MM.1S (cell line): ENCODE data around the gene WNK1.

ENCODE experiments used
- DNase-seq: peaks from one replicate; pipeline ENCODE4 v3.0.0-alpha.2; 2015
- H2AFZ ChIP-seq: fragments of 300-600 bp; sonication (generic); 2 replicates; pipeline ENCODE4 v1.6.0; 2016; ENCODE audit warnings: antibody characterized with exemption, low read length
- H3F3A ChIP-seq: fragments of 300-600 bp; sonication (generic); 2 replicates; pipeline ENCODE4 v1.6.1; 2016; ENCODE audit warnings: mild to moderate bottlenecking, antibody characterized with exemption, low read length, moderate library complexity, mixed read lengths; ENCODE audit not compliant: insufficient read depth
- H3K27ac ChIP-seq: fragments of 300-600 bp; sonication (generic); 2 replicates; pipeline ENCODE4 v1.5.1; 2016; ENCODE audit warnings: mild to moderate bottlenecking, low read length
- H3K27me3 ChIP-seq: fragments of 300-600 bp; sonication (generic); replicated peaks from 2 replicates; pipeline ENCODE4 v1.6.0; 2016; ENCODE audit warnings: low read length; ENCODE audit not compliant: insufficient read depth
- H3K36me3 ChIP-seq: fragments of 300-600 bp; sonication (generic); replicated peaks from 2 replicates; pipeline ENCODE4 v1.6.1; 2016; ENCODE audit warnings: mild to moderate bottlenecking, low read length, mixed read lengths; ENCODE audit not compliant: insufficient read depth
- H3K4me1 ChIP-seq: fragments of 300-600 bp; sonication (generic); 2 replicates; pipeline ENCODE4 v1.6.1; 2016; ENCODE audit warnings: low read length, mixed read lengths
- H3K4me2 ChIP-seq: fragments of 300-600 bp; sonication (generic); 2 replicates; pipeline ENCODE4 v1.6.0; 2016; ENCODE audit warnings: low read depth, low read length
- H3K4me3 ChIP-seq: fragments of 300-600 bp; sonication (generic); 2 replicates; pipeline ENCODE4 v1.5.1; 2016; ENCODE audit warnings: low read length, mixed read lengths
- H3K79me2 ChIP-seq: fragments of 300-600 bp; sonication (generic); 2 replicates; pipeline ENCODE4 v1.6.1; 2016; ENCODE audit warnings: mixed run types, low read length, mixed read lengths
- H3K9ac ChIP-seq: fragments of 300-600 bp; sonication (generic); 2 replicates; pipeline ENCODE4 v1.6.1; 2016; ENCODE audit warnings: low read length, mixed read lengths
- H3K9me2 ChIP-seq: fragments of 300-600 bp; sonication (generic); replicated peaks from 2 replicates; pipeline ENCODE4 v1.6.1; 2016; ENCODE audit warnings: mild to moderate bottlenecking, low read length, mixed read lengths; ENCODE audit not compliant: insufficient read depth
- H3K9me3 ChIP-seq: fragments of 300-600 bp; sonication (generic); replicated peaks from 2 replicates; pipeline ENCODE4 v1.6.1; 2016; ENCODE audit warnings: mild to moderate bottlenecking, low read length, mixed read lengths; ENCODE audit not compliant: insufficient read depth
- H4K20me1 ChIP-seq: fragments of 300-600 bp; sonication (generic); 2 replicates; pipeline ENCODE4 v1.6.1; 2016; ENCODE audit warnings: mild to moderate bottlenecking, low read length, moderate library complexity, mixed read lengths; ENCODE audit not compliant: insufficient read depth
- EZH2 ChIP-seq: fragments of 300-600 bp; sonication (generic); optimal IDR thresholded peaks from 2 replicates; pipeline ENCODE3; 2017; ENCODE audit warnings: low read depth, mild to moderate bottlenecking, antibody characterized with exemption, low read length, mixed read lengths
- EZH2phosphoT487 ChIP-seq: fragments of 300-600 bp; sonication (generic); IDR thresholded peaks from 2 replicates; pipeline ENCODE4 v1.6.1; 2018; ENCODE audit warnings: antibody characterized with exemption, low read length
- TF ChIP-seq, protein P1 (sequence below): fragments of 300-600 bp; sonication (generic); IDR thresholded peaks from 2 replicates; pipeline ENCODE4 v1.5.1; 2016; ENCODE audit warnings: antibody characterized with exemption, low read length, mixed read lengths

The WNK1 gene

DNA sequence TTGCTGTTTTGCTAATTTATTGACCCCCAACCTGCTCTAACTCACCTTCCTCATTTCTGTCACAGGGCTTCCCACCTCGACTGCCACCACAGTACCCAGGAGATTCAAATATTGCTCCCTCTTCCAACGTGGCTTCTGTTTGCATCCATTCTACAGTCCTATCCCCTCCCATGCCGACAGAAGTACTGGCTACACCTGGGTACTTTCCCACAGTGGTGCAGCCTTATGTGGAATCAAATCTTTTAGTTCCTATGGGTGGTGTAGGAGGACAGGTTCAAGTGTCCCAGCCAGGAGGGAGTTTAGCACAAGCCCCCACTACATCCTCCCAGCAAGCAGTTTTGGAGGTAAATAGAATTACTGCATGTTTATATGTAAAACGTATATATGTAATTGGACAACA, 128.3 kb downstream of the WNK1 start:
- no peak for TF ChIP-seq EZH2
- TF ChIP-seq, protein P1, sequence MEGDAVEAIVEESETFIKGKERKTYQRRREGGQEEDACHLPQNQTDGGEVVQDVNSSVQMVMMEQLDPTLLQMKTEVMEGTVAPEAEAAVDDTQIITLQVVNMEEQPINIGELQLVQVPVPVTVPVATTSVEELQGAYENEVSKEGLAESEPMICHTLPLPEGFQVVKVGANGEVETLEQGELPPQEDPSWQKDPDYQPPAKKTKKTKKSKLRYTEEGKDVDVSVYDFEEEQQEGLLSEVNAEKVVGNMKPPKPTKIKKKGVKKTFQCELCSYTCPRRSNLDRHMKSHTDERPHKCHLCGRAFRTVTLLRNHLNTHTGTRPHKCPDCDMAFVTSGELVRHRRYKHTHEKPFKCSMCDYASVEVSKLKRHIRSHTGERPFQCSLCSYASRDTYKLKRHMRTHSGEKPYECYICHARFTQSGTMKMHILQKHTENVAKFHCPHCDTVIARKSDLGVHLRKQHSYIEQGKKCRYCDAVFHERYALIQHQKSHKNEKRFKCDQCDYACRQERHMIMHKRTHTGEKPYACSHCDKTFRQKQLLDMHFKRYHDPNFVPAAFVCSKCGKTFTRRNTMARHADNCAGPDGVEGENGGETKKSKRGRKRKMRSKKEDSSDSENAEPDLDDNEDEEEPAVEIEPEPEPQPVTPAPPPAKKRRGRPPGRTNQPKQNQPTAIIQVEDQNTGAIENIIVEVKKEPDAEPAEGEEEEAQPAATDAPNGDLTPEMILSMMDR, result no peak
- no peak for TF ChIP-seq EZH2phosphoT487
- Histone ChIP-seq H4K20me1 (no peaks in the 10 kb centered on the region), H3K4me3 (no peak overlapping the region), H3K4me2 (no peak overlapping the region), H3K9me2 (no peaks in the 10 kb centered on the region), H3K27ac (no peak overlapping the region), H3F3A (no peaks in the 10 kb centered on the region), H3K9me3 (no peaks in the 10 kb centered on the region), H3K9ac (no peak overlapping the region), H3K79me2 (no peaks in the 10 kb centered on the region), H2AFZ (no peak overlapping the region), H3K36me3 (peaks cover 16% of the 10 kb centered on the region), H3K4me1 (peaks cover 15% of the 10 kb centered on the region), H3K27me3 (no peaks in the 10 kb centered on the region)
- DNase-seq, result no peak

DNA sequence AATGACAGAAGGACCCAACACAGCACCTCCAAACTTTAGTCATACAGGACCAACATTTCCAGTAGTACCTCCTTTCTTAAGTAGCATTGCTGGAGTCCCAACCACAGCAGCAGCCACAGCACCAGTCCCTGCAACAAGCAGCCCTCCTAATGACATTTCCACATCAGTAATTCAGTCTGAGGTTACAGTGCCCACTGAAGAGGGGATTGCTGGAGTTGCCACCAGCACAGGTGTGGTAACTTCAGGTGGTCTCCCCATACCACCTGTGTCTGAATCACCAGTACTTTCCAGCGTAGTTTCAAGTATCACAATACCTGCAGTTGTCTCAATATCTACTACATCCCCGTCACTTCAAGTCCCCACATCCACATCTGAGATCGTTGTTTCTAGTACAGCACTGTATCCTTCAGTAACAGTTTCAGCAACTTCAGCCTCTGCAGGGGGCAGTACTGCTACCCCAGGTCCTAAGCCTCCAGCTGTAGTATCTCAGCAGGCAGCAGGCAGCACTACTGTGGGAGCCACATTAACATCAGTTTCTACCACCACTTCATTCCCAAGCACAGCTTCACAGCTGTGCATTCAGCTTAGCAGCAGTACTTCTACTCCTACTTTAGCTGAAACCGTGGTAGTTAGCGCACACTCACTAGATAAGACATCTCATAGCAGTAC, 132.5 kb downstream of the WNK1 start:
- no peaks in the 10 kb centered on the region for H3K27me3 ChIP-seq
- no peak overlapping the region for H3K4me2 ChIP-seq
- no peak overlapping the region for H3K4me3 ChIP-seq

DNA sequence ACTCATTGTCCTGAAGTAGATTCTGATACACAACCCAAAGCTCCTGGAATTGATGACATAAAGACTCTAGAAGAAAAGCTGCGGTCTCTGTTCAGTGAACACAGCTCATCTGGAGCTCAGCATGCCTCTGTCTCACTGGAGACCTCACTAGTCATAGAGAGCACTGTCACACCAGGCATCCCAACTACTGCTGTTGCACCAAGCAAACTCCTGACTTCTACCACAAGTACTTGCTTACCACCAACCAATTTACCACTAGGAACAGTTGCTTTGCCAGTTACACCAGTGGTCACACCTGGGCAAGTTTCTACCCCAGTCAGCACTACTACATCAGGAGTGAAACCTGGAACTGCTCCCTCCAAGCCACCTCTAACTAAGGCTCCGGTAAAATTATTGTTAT, 133.3 kb downstream of the WNK1 start:
- H3K4me3 ChIP-seq, result no peak overlapping the region
- H4K20me1 ChIP-seq, result no peaks in the 10 kb centered on the region
- no peak overlapping the region for H3K4me2 ChIP-seq
- TF ChIP-seq EZH2, result no peak
- no peak for TF ChIP-seq EZH2phosphoT487
- TF ChIP-seq, protein P1, result no peak
- peaks cover 17% of the 10 kb centered on the region for H3K36me3 ChIP-seq
- no peak overlapping the region for H3K9ac ChIP-seq
- peaks cover 15% of the 10 kb centered on the region for H3K4me1 ChIP-seq
- DNase-seq, result peak; percentile 48
- no peaks in the 10 kb centered on the region for H3F3A ChIP-seq
- no peaks in the 10 kb centered on the region for H3K9me3 ChIP-seq
- H2AFZ ChIP-seq, result no peak overlapping the region
- no peaks in the 10 kb centered on the region for H3K79me2 ChIP-seq
- H3K9me2 ChIP-seq, result no peaks in the 10 kb centered on the region
- no peaks in the 10 kb centered on the region for H3K27me3 ChIP-seq
- peak overlapping the region; percentile 48; the same call in 1 of the 2 replicates for H3K27ac ChIP-seq

More for the DNA sequence above, 132.5 kb downstream of the WNK1 start:
- H3K36me3 ChIP-seq, result peaks cover 17% of the 10 kb centered on the region
- H4K20me1 ChIP-seq, result no peaks in the 10 kb centered on the region
- no peaks in the 10 kb centered on the region for H3F3A ChIP-seq
- H3K4me1 ChIP-seq, result peaks cover 15% of the 10 kb centered on the region
- no peaks in the 10 kb centered on the region for H3K9me2 ChIP-seq
- TF ChIP-seq, protein P1, result no peak
- TF ChIP-seq EZH2phosphoT487, result no peak
- no peak for TF ChIP-seq EZH2
- no peaks in the 10 kb centered on the region for H3K9me3 ChIP-seq
- H3K9ac ChIP-seq, result no peak overlapping the region
- H3K27ac ChIP-seq, result peak overlapping the region; percentile 48; the same call in 1 of the 2 replicates
- no peak overlapping the region for H2AFZ ChIP-seq
- H3K79me2 ChIP-seq, result no peaks in the 10 kb centered on the region
- no peak for DNase-seq
